GM19238 (cell line): ENCODE results near the gene PRKCE.

ENCODE experiments used
- DNase-seq: peaks from one replicate; pipeline ENCODE4 v3.0.0; 2011; ENCODE audit warnings: low spot score; ENCODE audit not compliant: insufficient read length

The PRKCE gene

DNA sequence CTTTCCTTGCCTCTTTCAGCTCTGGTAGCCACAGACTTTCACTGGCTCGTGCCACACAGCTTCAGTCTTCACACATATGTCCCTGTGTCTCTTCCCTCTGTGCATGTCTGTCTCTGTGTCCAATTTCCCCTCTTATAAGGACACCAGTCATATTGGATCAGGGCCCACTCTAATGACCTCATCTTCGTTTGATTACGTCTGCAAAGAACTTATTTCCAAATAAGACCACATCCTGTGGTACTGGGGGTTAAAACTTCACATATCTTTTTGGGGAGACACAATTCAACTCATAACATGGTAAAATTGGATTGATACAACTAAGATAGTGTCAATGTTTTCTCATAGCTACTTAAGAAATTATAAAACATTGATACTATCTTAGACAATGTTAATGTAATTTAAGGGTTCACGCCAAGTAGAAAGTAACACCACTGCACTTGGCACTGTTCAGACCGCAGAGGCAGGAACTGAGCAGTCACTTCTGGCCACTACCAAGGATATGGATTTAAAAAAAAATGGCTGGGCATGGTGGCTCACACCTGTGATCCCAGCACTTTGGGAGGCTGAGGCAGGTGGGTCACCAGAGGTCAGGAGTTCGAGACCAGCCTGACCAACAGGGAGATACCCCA is 526.1 kb downstream of the PRKCE start:
- no peak for DNase-seq

- no peak for DNase-seq
These were observed 527.7 kb downstream of the PRKCE start for GRCh38 chr2:46179037-46179621.

GRCh38 chr2:46180189-46180588 is 528.7 kb downstream of the PRKCE start:
- no peak for DNase-seq

- DNase-seq, result no peak
These were observed 529.8 kb downstream of the PRKCE start for GRCh38 chr2:46181306-46181705.

GRCh38 chr2:46181789-46182530 is 530.5 kb downstream of the PRKCE start:
- no peak for DNase-seq

DNA sequence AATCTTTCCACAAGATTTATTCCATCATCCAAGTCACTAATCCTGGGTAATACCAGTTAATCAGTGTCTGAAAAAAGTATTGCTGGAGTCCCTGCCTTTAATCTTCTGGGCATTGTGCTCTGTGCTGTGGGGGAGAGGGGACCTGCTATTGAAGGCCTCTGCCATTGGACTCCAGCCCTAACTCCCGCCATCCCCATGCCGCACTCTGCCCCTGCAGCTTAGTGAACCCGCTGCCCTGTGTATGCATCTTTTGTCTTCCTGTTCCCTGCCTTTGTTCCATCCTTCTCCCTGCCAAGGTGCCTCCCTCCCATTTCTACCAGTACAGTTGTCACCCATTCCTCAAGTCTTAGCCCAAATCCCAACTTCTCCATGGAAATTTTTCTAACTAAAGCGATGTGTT is 532.0 kb downstream of the PRKCE start:
- DNase-seq, result no peak

DNA sequence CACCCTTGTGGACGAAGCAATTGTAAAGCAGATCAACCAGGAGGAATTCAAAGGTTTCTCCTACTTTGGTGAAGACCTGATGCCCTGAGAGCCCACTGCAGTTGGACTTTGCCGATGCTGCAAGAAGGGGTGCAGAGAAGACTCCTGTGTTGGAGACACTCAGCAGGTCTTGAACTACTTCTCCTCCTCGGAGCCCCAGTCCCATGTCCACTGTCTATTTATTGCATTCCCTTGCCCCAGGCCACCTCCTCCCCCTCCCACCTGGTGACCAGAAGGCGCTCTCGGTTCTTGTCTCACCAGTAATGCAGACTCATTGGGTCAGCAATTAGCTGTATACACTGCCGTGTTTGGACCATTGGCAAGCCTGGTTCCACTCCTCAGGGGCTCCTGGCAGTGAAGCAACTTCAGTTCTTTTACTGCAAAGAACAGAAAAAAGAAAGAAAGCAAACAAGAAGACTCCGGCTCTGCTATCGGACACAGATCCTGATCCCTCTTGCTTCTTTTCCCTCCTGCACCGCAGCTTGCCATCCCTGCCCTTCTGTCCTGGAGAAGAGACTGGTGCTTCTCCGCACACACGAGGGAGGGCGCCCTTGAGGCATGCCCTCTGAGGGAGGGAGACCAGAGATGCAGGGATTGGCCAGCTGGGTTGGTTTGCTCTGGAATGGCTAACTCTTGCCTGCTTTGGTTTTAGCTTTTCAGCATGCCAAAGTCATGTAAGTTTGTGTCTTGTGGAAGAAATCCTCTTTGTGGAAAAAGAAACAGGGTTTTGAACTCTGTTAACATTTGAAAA is 533.5 kb downstream of the PRKCE start:
- no peak for DNase-seq

DNA sequence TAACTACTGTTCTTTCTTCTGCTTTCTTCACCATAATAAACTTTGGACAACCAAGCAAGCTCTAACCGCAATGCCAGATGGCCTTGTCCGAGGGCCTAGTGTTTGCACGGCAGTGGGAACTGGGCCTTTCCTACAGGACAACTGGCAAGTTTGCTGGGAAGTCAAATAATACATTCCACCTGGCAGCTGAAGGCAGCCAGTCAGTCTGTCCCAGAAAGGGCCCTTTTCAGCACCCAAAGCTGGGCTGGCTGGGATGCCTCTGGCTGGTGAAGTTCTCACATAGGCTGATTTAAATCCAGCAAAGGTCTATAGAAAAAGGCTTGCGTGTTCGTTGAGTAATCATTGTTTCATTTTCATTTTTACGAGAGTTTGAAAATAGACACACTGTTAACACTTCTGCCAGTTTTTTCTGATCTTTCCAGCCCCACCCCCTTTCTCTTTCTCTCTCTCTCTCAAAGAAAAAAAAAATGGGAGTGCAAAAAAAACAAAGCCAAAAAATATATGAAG is 535.7 kb downstream of the PRKCE start:
- DNase-seq, result peak; percentile 39

DNA sequence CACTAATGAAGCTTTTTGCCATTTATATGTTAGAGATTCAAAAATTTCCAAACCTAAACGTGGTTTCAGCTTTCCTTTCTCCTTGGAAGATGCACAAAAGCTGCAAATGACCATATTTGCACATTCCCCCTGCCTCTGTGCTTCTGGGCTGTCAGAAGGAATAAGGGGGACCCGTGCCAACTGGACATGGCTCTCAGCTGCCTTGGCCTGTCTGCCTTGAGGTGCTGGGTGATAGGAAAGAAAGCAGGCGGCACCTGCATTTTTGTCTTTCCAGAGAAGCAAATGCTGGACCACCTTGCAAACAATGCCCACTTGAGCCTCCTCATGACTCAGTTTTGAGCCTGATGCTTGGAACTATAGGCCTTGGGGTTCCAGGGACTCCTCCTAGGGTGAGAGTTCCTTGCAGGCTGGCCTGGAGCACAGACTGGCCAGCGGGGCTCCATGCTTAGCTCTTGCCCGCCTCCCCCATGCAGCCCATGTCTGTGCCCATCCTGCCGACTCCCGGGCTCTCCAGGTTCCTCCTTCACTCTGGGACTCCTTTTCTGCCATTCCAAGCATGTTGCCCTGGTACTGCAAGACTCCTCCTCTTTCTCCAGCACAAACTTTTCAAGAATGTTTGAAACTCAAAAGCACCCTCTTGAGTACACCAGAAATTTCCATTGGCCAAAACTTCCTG is 536.7 kb downstream of the PRKCE start:
- no peak for DNase-seq

DNA sequence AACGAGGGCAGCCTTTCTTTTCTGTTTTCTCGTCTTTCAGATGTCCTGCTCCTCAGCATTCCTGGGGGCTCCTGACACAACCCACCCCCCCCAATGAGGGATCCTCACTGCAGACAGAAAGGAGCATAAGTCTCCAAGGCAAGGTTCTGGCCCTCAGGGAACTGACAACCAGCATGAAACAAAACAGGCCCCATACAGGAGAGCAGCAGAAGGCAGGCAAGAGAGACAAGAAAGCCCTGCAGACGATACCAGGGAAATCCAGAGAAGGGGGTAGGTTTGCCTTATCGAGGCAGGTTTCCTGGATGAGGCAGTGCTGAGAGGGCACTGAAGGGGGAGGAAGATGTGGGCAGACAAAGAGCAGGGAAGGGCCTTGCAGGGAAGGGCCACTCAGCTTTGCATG is 541.9 kb downstream of the PRKCE start:
- no peak for DNase-seq

DNA sequence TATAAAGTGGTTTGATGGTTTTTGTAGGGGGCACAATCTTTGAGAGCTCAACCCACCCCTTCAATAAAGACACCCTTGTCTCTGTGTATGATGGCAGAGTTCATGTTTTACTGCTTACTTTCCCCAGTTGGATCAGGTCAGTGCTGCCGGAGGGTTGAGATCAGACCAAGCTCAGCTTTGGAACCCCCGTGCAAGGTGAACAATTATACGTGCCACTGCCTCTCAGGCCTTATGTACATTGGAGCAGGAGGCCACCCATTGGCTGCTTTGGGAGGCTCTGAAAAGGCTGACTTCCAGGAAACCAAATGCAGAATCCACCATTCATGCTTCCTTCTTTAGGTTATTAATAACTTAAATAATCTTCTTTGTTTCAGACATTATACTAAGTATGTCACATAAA is 542.4 kb downstream of the PRKCE start:
- DNase-seq, result no peak

GRCh38 chr2:46194856-46195255 is 543.4 kb downstream of the PRKCE start:
- DNase-seq, result no peak

- no peak for DNase-seq
These were observed 544.3 kb downstream of the PRKCE start for GRCh38 chr2:46195819-46196218.

- no peak for DNase-seq
These were observed 545.5 kb downstream of the PRKCE start for GRCh38 chr2:46196871-46197462.

DNA sequence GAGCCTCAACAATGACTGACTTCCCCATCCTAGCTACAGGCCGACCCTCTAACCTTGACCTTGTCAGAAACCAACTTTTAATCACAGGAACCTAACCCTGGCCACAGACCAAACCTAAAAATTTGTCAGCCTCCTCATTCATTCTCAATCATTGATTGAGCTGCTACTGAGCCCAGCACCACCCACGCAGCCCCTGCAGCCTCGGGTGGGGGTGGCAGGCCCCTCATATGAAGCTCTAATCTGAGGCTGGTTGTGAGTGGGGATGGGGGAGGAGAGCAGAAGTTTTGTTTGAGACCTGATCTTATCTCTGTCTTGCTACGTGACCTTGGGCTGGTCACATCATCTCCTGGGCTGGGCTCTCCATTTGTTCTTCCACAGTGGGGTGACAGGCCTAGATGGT is 546.2 kb downstream of the PRKCE start:
- no peak for DNase-seq

GRCh38 chr2:46198164-46198883 is 546.8 kb downstream of the PRKCE start:
- no peak for DNase-seq

GRCh38 chr2:46198966-46199365 is 547.5 kb downstream of the PRKCE start:
- no peak for DNase-seq

DNA sequence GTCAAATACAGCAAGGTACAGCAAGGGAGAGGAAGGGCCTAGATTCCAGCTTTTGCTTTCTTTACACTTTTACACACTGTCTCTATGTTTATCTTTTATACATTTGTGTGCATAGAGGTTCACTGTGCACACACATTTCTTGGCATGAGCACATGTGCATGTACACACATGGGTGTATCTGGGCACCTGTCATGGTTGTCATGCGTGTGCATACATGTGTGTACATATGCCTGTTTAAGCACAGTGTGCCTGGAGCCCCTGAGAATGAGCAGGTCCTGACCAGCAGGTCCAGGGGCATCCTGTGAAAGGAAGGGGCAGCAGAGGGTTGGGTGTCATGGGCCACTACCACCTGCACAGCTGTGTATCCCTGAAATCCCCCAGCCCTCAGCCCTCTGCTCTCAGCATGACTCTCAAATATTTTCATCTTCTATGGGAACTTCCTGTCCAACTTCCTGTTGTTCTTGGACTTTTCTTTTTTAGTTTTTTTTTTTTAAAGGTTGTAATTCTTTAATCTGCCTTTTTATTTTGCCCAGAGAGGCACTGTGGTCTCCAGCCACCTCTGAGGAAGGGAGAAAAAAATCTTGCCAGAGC is 548.7 kb downstream of the PRKCE start:
- no peak for DNase-seq

DNA sequence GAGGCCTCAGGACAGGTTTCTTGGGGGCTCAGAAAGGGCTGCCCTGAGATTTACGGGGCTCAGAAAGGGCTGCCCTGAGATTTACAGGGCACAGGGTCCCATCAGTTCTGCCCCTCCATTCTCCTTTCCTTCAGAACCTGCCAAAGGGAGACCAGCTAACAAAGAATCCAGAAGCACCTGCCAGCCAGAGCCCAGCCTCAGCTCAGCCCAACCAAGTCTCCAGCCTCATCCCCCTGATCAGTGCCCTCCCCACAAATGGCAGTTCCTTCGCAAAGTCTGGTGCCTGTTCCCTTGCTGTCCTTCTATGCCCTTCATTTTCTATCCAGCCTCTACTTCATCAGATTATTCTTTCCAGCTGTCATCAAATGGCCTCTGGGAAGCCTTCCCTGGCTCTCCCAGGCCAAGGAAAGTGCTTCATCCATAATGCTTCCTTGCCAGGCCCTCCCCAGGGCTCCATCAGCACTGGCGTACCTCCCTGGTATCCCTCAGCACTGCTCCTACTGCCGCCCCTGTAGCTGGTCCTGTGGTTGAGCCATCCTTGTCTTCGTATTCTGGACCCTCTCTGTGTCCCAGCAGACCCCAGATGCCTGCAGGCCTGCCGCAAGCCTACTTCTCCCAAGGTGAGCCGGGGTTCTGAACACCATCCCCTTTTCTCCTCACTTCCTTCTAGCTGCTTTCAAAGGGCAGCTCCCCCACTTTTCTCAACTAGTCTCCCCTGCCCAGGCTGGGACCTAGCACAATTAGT is 549.6 kb downstream of the PRKCE start:
- DNase-seq, result no peak
